GM12801 (cell line): ENCODE results near the gene ARHGAP4.

Source experiments
- CTCF ChIP-seq: IDR thresholded peaks from one replicate; pipeline ENCODE4 v1.5.1; 2011; ENCODE audit warnings: control low read depth; ENCODE audit not compliant: insufficient read length; ENCODE audit errors: extremely low read depth

Gene ARHGAP4

GRCh38 chrX:153909980-153910360, 16.1 kb downstream of the ARHGAP4 start:
- no peak for TF ChIP-seq CTCF

- no peak for TF ChIP-seq CTCF
Measured at GRCh38 chrX:153909024-153909979, 16.8 kb downstream of the ARHGAP4 start.

GRCh38 chrX:153908219-153908860, 17.7 kb downstream of the ARHGAP4 start:
- TF ChIP-seq CTCF = no peak

GRCh38 chrX:153907456-153907855, 18.6 kb downstream of the ARHGAP4 start:
- TF ChIP-seq CTCF = no peak

GRCh38 chrX:153906126-153906917, 19.7 kb downstream of the ARHGAP4 start:
- no peak for TF ChIP-seq CTCF

- no peak for TF ChIP-seq CTCF
Measured at GRCh38 chrX:153905481-153906095, 20.5 kb downstream of the ARHGAP4 start.
